Bronchial epithelial cell (primary cell): ENCODE data around the gene COL5A1. TPM values are rescaled to one million over a fixed set of nuclear protein-coding genes. Genes with fewer than 3 reads are reported as not detected.

Source experiments
- DNase-seq: peaks from one replicate; pipeline ENCODE4 v3.0.0-alpha.2; 2010; ENCODE audit warnings: low read depth
- FAIRE-seq: peaks from 2 replicates; lab custom pipeline; 2011; peaks lifted over from hg19 to GRCh38; lab: Jason Lieb, UNC
- H3K27me3 ChIP-seq: 2 replicates; pipeline ENCODE4 v1.5.1; 2011; ENCODE audit warnings: low read length; ENCODE audit not compliant: control insufficient read depth, insufficient read depth
- H3K36me3 ChIP-seq: 2 replicates; pipeline ENCODE4 v1.5.1; 2011; ENCODE audit warnings: low read length; ENCODE audit not compliant: control insufficient read depth, insufficient read depth
- H3K4me3 ChIP-seq: 2 replicates; pipeline ENCODE4 v1.5.1; 2011; ENCODE audit warnings: mild to moderate bottlenecking, low read depth, low read length, control low read depth
- total RNA-seq: library from RNA; depleted of rRNA; stranded (reverse); fragments of >200 nt; gene quantifications from 2 replicates; pipeline ENCODE4 v1.2.1, GENCODE V29; 2014
- TF ChIP-seq, protein P1 (sequence below): IDR thresholded peaks from 2 replicates; pipeline ENCODE4 v1.5.1; 2011; ENCODE audit warnings: mild to moderate bottlenecking, moderate library complexity, low read length, control low read depth, inconsistent platforms; ENCODE audit not compliant: insufficient read depth, severe bottlenecking

Gene COL5A1
- total RNA-seq, 1 donor from 2014 or later, result 6.3 TPM

DNA sequence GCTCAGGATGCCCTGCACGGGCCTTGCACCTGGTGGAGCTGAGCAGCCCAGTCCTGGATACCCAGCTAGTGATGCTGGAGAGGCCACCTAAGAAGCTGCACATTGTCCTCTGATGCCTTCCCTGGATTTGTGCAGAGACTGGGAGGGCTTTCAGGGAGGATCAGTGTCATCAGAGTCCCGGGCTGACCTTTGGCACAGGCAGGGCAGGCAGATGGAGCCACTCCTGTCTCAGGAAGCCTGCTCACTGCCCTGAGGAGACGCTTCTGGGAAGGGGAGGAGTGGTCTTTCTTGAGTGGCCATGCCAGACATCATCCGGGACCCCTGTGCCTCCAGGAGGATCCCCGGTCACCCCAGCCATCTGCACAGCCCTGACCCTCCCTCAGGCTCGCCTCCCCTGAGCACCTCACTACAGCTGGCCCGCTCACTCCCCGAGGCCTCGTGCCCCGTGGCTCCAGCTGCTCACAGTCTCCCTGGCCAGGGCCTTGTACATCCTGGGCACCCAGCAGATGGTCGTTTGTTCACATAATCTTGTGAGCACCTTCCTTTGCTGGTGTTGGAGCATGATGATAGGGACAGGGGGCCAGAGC lies 191.8 kb downstream of the COL5A1 start:
- no peak overlapping the region for H3K4me3 ChIP-seq
- no peak for FAIRE-seq
- TF ChIP-seq, protein P1, sequence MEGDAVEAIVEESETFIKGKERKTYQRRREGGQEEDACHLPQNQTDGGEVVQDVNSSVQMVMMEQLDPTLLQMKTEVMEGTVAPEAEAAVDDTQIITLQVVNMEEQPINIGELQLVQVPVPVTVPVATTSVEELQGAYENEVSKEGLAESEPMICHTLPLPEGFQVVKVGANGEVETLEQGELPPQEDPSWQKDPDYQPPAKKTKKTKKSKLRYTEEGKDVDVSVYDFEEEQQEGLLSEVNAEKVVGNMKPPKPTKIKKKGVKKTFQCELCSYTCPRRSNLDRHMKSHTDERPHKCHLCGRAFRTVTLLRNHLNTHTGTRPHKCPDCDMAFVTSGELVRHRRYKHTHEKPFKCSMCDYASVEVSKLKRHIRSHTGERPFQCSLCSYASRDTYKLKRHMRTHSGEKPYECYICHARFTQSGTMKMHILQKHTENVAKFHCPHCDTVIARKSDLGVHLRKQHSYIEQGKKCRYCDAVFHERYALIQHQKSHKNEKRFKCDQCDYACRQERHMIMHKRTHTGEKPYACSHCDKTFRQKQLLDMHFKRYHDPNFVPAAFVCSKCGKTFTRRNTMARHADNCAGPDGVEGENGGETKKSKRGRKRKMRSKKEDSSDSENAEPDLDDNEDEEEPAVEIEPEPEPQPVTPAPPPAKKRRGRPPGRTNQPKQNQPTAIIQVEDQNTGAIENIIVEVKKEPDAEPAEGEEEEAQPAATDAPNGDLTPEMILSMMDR, result no peak
- H3K27me3 ChIP-seq, result no peaks in the 10 kb centered on the region
- DNase-seq, result no peak
- peaks cover 1% of the 10 kb centered on the region for H3K36me3 ChIP-seq

DNA sequence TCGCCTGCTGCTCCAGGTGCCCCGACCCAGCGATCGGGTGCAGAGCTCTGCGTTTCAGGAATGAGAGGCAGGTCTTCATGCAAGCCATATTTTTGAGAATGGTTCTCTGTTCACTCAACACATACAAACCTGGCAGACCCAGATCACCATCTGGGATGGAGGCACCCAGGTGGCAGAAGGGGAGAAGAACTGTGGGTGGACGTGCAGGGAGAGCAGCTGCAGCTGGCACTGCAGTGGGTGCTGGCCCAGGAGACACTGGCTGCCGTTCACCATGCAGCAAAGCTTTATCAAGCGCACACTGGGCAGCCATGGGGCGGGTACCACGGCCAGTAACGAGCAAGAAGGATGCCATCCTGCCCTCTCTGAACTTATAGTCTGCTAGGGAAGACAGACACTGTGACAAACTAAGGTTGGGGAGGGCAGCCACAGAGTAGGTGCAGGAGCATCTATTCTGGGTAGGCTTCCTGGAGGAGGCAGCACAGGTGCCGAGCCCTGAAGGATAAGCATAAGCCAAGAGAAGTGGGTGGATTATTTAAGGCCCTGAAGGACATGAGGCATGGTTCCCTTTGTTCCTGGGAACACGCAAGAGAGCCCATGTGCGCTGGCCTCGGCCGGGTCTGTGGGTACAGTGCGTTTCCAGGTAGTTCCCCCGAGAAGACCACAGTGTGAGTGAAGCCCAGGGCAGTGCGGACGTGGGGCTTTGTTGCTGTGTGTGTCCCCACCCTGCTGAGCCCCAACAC lies 192.8 kb downstream of the COL5A1 start:
- TF ChIP-seq, protein P1, result no peak

DNA sequence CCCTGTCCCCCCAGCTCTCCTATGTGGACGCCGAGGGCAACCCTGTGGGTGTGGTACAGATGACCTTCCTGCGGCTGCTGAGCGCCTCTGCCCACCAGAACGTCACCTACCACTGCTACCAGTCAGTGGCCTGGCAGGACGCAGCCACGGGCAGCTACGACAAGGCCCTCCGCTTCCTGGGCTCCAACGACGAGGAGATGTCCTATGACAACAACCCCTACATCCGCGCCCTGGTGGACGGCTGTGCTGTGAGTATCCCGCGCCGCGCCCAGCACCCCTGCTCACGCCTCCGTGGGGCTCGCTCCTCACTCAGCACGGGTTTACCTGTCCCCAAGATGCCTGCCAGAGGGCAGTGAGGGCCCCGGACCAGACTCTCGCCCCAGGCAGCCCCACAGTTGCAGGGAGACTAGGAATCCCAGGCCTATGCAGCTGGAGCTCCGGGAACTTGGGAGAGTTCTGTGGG lies 193.4 kb downstream of the COL5A1 start:
- TF ChIP-seq, protein P1, result no peak
- Histone ChIP-seq H3K4me3 (no peak overlapping the region), H3K36me3 (peaks cover 1% of the 10 kb centered on the region), H3K27me3 (no peaks in the 10 kb centered on the region)
- DNase-seq (no peak), FAIRE-seq (no peak)

More for the DNA sequence above, 192.8 kb downstream of the COL5A1 start:
- no peak overlapping the region for H3K4me3 ChIP-seq
- H3K36me3 ChIP-seq, result peaks cover 1% of the 10 kb centered on the region
- no peaks in the 10 kb centered on the region for H3K27me3 ChIP-seq
- no peak for FAIRE-seq
- no peak for DNase-seq

DNA sequence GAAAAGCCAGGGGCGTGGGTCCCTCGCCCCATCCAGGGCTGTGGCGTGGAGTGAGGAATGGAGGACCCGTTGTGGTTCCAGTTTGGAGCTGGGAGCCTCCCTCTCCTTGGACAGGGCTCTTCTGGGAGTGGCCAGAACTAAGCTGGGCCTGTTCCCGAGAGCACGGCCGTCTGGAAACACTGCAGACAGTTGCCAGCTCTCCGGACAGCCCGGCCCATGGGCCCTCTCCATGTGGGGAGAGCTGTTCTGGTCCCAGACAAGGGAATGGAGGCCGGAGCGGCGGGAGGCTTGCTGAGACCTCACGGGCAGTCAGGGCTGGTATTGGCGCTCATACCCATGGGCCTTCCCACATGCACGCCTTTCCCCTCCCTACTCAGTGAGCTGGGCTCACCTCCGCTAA lies 193.8 kb downstream of the COL5A1 start:
- FAIRE-seq, result no peak
- TF ChIP-seq, protein P1, result no peak
- H3K27me3 ChIP-seq, result no peaks in the 10 kb centered on the region
- H3K36me3 ChIP-seq, result no peaks in the 10 kb centered on the region
- H3K4me3 ChIP-seq, result no peak overlapping the region
- DNase-seq, result no peak

DNA sequence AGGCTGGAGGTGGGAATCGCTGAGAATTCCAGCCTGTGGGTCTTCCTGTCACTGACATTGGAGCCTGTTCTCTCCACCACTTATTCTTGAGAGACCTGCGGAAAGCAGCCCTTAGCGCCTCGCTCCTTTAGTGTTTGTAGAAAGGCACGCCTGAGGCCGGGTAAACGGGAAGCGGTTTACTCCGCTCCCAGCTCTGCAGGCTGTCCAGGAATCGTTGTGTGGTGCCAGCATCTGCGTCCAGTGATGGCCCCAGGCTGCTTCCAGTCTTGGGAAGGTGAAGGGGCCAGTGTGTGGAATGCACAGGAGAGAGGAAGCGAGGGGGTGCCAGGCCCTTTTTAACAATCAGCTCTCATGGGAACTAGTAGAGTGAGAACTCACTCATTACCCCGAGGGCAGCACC lies 194.4 kb downstream of the COL5A1 start:
- no peaks in the 10 kb centered on the region for H3K36me3 ChIP-seq
- H3K27me3 ChIP-seq, result no peaks in the 10 kb centered on the region
- H3K4me3 ChIP-seq, result no peak overlapping the region
- no peak for DNase-seq
- FAIRE-seq, result no peak
- TF ChIP-seq, protein P1, result no peak
